ENCODE measurements around the gene MUC5AC.

Gene MUC5AC

DNA sequence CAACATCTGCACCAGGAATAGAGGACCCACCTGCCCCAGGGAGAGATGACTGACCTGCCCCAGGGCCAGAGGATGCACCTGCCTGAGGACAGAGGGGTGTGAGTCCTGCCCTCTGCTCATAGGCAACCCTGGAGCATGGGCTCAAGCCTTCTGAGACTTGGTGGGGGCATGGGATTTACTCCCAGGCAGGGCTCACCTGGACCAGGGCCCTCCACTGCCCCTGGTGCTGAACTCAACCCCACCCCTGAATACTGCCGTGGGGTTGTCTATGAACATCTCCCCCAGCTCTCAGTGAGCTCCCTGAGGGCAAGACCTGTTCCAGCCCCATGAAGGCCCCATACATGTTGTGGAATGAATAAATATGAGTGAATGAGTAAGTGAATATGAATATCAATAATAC lies 33.8 kb upstream of the MUC5AC start:
- TF ChIP-seq, protein P1, sequence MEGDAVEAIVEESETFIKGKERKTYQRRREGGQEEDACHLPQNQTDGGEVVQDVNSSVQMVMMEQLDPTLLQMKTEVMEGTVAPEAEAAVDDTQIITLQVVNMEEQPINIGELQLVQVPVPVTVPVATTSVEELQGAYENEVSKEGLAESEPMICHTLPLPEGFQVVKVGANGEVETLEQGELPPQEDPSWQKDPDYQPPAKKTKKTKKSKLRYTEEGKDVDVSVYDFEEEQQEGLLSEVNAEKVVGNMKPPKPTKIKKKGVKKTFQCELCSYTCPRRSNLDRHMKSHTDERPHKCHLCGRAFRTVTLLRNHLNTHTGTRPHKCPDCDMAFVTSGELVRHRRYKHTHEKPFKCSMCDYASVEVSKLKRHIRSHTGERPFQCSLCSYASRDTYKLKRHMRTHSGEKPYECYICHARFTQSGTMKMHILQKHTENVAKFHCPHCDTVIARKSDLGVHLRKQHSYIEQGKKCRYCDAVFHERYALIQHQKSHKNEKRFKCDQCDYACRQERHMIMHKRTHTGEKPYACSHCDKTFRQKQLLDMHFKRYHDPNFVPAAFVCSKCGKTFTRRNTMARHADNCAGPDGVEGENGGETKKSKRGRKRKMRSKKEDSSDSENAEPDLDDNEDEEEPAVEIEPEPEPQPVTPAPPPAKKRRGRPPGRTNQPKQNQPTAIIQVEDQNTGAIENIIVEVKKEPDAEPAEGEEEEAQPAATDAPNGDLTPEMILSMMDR (conservative IDR thresholded peaks at IDR 0.05; ENCODE audit: low read length) = no peak
- H3K4me3 ChIP-seq (ENCODE audit: low read length) = no peak overlapping the region
- no peak for DNase-seq (ENCODE audit: low read depth)

DNA sequence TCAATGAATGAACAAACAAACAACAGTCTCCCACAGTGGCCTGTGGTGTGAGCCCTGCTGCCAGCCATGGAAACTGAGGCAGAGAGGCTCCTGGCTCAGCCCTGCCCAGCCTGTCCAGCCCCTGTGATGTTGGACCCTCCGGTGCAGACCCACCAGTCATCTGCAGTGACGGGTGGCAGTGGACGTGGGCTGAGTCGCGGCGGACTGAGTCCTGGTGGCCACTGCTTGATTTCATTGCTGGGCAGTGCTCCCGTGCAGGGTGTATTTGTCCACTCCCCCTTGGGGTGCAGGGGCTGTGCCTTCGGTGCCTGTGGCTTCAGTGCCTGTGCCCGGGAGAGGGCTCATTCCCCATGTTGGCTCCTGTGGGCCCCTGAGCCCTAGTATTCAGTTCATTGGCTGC lies 31.9 kb upstream of the MUC5AC start:
- H3K4me3 ChIP-seq (ENCODE audit: low read length) = no peak overlapping the region
- TF ChIP-seq, protein P1 (conservative IDR thresholded peaks at IDR 0.05; ENCODE audit: low read length) = no peak
- DNase-seq (ENCODE audit: low read depth) = no peak

DNA sequence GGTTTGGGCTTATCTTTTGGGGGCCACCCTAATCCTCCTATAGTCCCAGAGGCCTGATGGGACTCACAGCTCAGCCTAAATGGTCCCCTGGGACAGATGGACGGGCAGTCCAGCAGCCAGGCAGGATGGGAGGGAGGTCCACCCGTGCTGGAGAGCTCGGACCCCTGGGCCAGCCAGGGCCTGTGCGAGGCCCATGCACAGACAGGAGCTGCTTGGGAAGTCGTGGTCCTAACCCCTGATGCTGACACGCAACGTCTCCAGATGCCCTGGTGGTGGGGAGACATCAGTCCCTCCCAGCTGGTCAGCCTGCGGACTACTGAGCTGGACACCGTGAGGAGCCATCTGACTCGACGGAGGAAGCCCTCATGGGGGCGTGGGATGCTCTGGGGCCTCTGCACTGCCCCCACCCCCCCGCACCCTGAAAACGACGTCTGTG lies 31.2 kb upstream of the MUC5AC start:
- DNase-seq (ENCODE audit: low read depth) = no peak
- no peak overlapping the region for H3K4me3 ChIP-seq (ENCODE audit: low read length)
- TF ChIP-seq, protein P1 (conservative IDR thresholded peaks at IDR 0.05; ENCODE audit: low read length) = no peak

DNA sequence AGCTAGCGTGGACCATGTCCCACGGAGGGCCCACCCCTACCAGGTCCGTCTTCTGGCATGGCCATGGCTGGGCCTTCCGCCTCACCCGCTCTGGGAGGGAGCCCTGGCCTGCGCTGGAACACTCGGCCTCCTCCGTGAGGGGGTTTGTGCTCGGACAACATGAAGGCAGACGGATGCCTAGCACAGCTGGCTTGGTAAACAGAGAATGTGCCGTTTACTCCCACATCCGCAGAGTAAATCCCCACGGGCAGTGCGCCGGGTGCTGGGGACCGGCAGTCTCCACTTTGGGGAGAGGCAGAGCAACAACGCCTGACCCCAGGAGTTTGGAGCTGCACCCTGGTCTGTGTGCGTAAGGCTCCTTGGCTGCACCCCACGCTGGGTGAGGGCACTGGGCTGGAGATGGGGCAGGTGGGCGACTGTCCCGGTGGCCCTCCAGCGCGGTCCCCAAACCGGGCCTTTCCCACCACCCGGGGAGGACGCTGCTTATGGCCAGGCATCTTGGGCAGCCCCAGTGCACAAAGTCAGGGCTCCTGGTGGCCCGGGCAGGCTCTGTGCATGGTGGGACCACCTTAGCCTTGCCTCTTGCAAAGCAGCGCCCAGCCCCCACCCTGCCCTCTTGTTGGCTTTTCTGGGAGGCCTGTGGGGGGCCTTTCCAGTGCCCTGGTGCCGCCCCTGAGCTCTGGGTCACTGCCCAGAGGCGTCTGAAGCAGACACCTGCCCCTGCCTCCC lies 30.7 kb upstream of the MUC5AC start:
- DNase-seq (ENCODE audit: low read depth) = no peak
- TF ChIP-seq, protein P1 (conservative IDR thresholded peaks at IDR 0.05; ENCODE audit: low read length) = no peak
- no peak overlapping the region for H3K4me3 ChIP-seq (ENCODE audit: low read length)

DNA sequence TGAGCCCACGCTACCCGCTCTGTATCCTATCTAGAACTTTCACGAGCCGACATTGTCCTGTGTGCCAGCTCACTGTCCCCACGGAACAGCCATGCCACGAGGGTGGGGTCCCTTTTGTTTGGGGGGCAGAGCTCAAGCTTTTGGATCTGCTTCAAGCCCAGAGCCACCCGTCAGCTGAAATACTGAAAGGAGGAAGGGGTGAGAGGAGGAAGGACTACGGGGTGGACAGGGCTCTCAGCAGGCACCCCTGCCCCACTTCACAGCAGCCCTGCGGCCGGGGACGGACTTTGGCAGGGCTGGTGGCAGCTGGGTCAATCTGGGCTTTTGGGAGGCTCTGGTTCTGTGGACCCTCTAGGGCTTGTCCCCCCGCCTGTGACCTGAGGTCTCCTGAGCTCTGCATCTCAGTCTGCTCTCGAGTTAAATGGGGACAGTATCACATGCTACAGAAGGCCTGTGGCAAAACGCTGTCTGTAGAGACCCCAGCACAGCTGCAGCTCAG lies 30.0 kb upstream of the MUC5AC start:
- no peak for DNase-seq (ENCODE audit: low read depth)
- TF ChIP-seq, protein P1 (conservative IDR thresholded peaks at IDR 0.05; ENCODE audit: low read length) = no peak
- H3K4me3 ChIP-seq (ENCODE audit: low read length) = no peak overlapping the region

DNA sequence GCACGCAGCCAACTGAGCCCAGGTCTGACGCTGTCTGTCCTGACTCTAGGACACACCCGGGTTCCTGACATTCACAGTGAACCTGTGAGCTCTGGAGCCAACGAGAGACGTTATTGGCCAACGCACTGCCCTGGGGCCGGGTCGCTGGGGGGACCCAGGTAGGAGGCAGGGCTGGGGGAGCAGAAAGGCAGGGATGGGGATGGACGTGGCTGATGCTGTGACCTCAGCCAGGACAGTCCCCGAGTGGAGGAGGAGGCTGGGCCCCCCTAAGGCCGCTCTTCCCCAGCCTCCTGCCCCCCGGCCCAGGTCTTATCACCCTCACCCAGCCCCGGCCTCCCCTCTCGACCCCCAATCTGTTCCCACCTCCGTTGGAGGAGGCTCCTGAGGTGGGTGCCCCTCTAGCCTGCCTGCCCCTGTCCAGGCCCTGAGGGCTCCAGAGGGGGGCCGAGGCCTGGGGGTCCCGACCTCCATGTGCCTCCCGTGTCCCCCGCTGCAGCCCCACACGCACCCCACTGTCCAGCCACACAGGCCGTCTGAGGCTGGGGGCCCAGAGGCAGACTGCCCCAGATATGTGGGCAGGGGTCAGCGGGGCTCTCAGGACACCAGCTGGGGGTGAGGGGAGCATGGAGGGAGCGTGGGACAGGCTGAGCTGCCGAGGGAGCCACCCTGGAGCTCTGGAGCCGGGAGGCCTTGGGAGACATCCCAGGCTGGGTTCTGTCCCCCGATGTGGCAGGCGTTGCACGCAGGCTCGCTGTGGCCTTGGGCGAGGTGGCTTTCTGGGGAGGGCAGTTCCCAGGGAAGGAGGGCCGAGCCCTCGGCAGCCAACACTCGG lies 29.2 kb upstream of the MUC5AC start:
- TF ChIP-seq, protein P1 (conservative IDR thresholded peaks at IDR 0.05; ENCODE audit: low read length) = no peak
- DNase-seq (ENCODE audit: low read depth) = no peak
- H3K4me3 ChIP-seq (ENCODE audit: low read length) = no peak overlapping the region
